Activated CD8-positive, alpha-beta T cell treated with anti-CD3 and anti-CD28 coated beads, Interleukin-2, amount 10 ng/mL, durations not matched to agents 7 days and 5 days (primary cell): Measurements from ENCODE around the gene FIGNL2. TPM values are rescaled to one million over a fixed set of nuclear protein-coding genes. Genes with fewer than 3 reads are reported as not detected.

Experiments
- ATAC-seq: fragments of 150-1000 bp; cut with Tn5 transposase; one replicate; pipeline ENCODE4 v1.10.0; 2021; ENCODE audit warnings: moderate library complexity
- CTCF ChIA-PET: fragments of 350-600 bp; sonication (Branson Sonifier 250); formaldehyde crosslinking; loops from one replicate; lab custom pipeline; 2021; ENCODE audit warnings: antibody characterized with exemption; lab: Charles Lee
- POLR2A ChIA-PET: fragments of 350-600 bp; sonication (Branson Sonifier 250); formaldehyde crosslinking; loops from one replicate; lab custom pipeline; 2021; ENCODE audit warnings: antibody characterized with exemption; lab: Charles Lee
- DNase-seq: peaks from one replicate; pipeline ENCODE4 v3.0.0-alpha.2; 2020
- H3K27ac Mint-ChIP-seq: one replicate; pipeline ENCODE4 v1.8.0; 2021; ENCODE audit warnings: mild to moderate bottlenecking, mixed read lengths
- H3K27me3 Mint-ChIP-seq: one replicate; pipeline ENCODE4 v1.8.0; 2021; ENCODE audit warnings: low read depth, mixed read lengths
- H3K36me3 Mint-ChIP-seq: one replicate; pipeline ENCODE4 v1.8.0; 2021; ENCODE audit warnings: low read depth, mixed read lengths
- H3K4me1 Mint-ChIP-seq: one replicate; pipeline ENCODE4 v1.8.0; 2021; ENCODE audit warnings: low read depth, mixed read lengths
- H3K4me3 Mint-ChIP-seq: one replicate; pipeline ENCODE4 v1.8.0; 2021; ENCODE audit warnings: mild to moderate bottlenecking, mixed read lengths
- H3K9me3 Mint-ChIP-seq: one replicate; pipeline ENCODE4 v1.8.0; 2022; ENCODE audit warnings: mixed read lengths; ENCODE audit not compliant: insufficient read depth
- total RNA-seq, 2 experiments: library from RNA; stranded (reverse); gene quantifications; one replicate each; pipeline ENCODE4 v1.2.3, GENCODE V29; 2021

The FIGNL2 gene
- total RNA-seq, 2 experiments from 2014 or later = 0.32 to 0.37 TPM

DNA sequence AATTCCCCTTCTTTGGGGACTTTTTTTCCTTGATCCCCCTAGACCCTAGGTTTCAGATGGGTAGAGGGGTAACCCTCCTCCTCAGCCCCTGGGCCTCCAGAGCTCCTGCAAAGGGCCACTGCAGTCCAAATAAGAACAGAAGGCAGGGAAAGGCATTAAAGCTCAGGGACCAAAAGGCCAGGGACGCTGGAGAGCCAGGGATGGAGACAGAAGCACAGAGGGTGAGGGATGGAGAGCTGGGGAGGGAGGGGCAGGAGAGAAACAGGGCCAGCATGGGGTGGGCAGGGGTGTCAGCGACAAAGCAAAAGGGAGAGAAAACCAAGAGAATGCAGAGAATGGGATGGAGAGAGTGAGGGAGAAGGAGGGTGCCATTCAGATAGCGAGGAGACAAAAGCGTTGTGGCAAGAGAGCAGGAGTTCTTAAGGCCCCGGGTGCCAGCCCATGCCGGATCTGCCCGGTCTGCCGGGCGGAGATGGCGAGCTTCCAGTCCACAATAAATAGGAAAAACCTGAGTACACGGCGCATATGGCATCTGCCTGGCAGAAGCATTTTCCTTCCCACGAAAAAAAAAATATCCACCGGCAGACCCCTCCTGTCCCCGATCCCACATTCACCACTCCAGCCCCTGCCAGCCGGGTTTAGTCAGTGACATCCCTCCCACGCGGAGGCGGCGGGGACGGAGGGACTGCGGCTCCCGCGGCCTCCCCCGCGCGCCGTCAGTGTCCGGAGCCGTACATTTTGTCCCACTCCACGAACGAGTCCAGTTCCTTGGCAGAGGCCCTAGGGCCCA is 28.6 kb downstream of the FIGNL2 start:
- ChIA-PET POLR2A (interaction anchor here (0.7 to 1.3 kb wide), 3 partner anchors 12 to 1056 kb away, joined by 3 to 7 read pairs (median 4); no protein-coding TSS in a partner anchor), CTCF (interaction anchor here (0.7 to 2.9 kb wide), 16 partner anchors 10 to 399 kb away, joined by 3 to 11 read pairs (median 4); partner anchors contain the start of gene SLC4A8)

DNA sequence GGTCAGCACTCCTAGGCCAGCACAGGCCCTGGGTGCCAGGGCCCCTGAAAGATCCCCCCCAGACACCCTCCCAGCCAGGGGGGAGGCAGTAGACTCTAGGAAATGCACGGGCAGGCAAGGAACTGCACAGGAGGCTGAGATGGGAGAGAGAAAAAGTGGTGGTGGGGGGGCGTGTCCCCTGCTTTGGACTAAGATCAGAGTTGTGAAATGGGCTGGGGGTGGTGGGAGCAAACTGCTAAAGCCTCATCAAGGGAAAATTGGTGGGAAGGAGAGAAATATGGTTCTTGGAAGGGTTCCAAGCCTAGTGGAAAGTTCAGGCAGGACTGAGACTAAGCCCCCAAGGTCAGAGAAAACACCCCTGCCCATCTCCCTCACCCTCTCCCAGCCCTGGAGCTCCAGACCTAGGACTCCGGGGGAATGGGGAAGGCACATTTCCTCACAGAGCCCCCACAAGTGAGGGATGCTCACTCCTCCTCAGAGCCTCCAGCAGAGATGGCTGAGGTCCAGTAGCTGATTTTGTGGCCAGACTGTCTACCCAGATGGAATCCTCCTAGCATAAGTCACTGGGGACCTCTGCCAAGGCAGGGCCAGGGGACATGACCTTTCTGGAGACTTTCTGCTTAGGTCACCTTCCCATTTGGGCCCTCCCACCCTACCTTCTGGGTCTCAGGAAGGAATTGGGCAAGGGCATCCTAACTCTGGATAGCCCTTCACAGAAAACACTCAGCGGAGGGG is 29.8 kb downstream of the FIGNL2 start:
- ChIA-PET POLR2A (no interaction called here), CTCF (interaction anchor here (1.2 to 2.9 kb wide), 3 partner anchors 163 to 395 kb away, joined by 4 to 10 read pairs (median 4); partner anchors contain the start of gene SLC4A8)
- Mint-ChIP-seq H3K4me1 (peaks cover 15% of the 10 kb centered on the region), H3K36me3 (no peaks in the 10 kb centered on the region), H3K27me3 (peaks cover 13% of the 10 kb centered on the region), H3K4me3 (no peak overlapping the region), H3K9me3 (no peaks in the 10 kb centered on the region), H3K27ac (no peak overlapping the region)
- no peak for ATAC-seq
- no peak for DNase-seq

More for the DNA sequence above, 28.6 kb downstream of the FIGNL2 start:
- DNase-seq (no peak), ATAC-seq (no peak)
- peak overlapping the region; percentile 66 for H3K27ac Mint-ChIP-seq
- H3K4me1 Mint-ChIP-seq = peaks cover 13% of the 10 kb centered on the region
- H3K27me3 Mint-ChIP-seq = peaks cover 12% of the 10 kb centered on the region
- no peaks in the 10 kb centered on the region for H3K9me3 Mint-ChIP-seq
- H3K36me3 Mint-ChIP-seq = no peaks in the 10 kb centered on the region
- peak overlapping the region; percentile 69 for H3K4me3 Mint-ChIP-seq

DNA sequence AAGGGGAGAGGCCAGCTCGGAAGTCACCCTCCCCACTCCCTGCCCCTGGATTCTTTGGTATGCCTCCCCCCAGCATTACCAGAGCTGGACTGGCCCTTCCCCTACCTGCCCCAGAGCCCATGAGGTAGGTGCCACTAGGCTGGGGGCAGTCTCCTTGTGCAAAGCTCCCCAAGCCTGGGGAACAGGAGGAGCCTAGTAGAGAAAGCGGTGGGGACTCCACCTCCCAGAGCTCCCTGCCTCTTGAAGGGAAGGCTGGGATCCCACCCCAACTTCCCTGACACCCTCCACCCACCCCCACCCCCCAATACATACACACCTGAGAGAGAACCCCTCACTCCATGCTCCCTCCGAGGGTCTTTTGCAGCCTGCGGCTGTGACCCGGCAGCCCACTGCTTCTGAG is 30.4 kb downstream of the FIGNL2 start:
- Mint-ChIP-seq H3K4me1 (peaks cover 15% of the 10 kb centered on the region), H3K27me3 (peaks cover 13% of the 10 kb centered on the region), H3K9me3 (no peaks in the 10 kb centered on the region), H3K27ac (no peak overlapping the region), H3K4me3 (no peak overlapping the region), H3K36me3 (no peaks in the 10 kb centered on the region)
- DNase-seq (no peak), ATAC-seq (no peak)
- ChIA-PET CTCF (interaction anchor here (1.3 to 1.8 kb wide), 2 partner anchors 224 to 397 kb away, joined by 4 to 5 read pairs; no protein-coding TSS in a partner anchor), POLR2A (no interaction called here)

DNA sequence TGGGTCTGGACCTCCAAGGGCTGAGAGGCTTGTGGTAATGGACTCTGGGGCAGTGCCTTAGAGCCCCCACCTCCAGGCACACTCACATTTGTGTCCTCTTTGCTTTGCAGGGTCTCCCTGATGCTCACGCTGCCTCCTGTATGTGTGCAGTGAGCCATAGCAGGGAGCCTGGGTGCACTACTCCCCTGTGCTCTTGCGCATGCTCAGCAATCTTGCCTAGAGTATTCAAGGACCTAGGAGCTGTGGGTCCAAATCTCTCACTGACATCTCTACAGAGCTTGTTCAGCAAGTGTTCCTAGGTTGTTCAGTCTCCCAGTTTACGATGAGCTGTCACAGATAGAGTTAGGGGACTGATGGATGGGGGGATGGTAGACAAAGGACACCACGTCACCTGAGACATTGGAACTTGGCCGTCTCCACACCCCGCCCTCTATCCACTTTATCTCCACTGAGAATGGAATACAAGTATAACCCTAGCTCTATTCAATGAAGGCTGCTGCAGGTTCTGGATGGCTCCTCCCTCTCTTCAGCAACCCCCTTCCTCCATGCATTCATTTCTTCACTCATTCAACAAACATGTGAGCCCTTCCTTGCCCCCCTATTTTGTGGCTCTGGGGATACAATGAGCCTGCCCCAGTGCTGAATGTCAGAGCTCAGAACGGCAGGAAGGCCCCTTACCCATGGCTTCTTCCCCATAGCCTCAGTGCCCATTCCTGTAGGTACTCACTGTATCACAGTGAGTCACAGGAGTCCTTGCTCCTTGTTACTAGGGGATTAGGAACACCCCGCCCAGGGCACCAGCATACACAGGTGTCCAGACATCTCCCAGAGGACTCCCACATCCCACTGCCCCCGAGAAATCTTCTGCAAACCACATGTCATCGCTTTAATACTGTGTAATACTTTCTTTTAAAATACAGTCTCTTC is 31.2 kb downstream of the FIGNL2 start:
- ATAC-seq = no peak
- H3K4me1 Mint-ChIP-seq = peaks cover 15% of the 10 kb centered on the region

DNA sequence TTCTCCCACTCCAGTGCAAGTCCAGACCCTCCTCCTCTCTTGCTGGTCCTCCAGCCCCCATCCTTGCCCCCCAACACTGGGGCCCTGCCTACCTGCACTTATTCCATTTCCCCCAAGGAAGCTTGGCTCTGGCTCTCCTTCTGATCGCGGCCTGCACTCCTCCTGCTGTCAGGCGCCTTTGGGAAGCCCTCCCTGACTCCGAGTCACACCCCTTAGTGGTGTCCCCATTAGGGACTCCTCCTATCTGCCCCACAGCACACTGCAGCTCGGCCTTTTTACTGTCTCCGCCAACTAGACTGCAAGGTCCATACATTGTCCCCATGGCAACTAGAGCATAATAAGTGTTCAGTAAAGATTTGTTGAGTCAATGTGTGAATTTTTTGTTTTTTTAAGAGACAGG is 32.9 kb downstream of the FIGNL2 start:
- no peak for ATAC-seq
- POLR2A ChIA-PET = no interaction called here
- Mint-ChIP-seq H3K36me3 (no peaks in the 10 kb centered on the region), H3K4me1 (peaks cover 15% of the 10 kb centered on the region), H3K27ac (no peak overlapping the region), H3K4me3 (peak overlapping the region; percentile 64), H3K9me3 (no peaks in the 10 kb centered on the region), H3K27me3 (peaks cover 13% of the 10 kb centered on the region)
- CTCF ChIA-PET = interaction anchor here (1.5 to 3.0 kb wide), 5 partner anchors 9 to 394 kb away, joined by 4 to 13 read pairs (median 5); no protein-coding TSS in a partner anchor
- DNase-seq = no peak

More for the DNA sequence above, 31.2 kb downstream of the FIGNL2 start:
- no peak for DNase-seq
- no peaks in the 10 kb centered on the region for H3K36me3 Mint-ChIP-seq
- H3K4me3 Mint-ChIP-seq = no peak overlapping the region
- H3K27ac Mint-ChIP-seq = no peak overlapping the region
- CTCF ChIA-PET = interaction anchor here (0.5 to 1.8 kb wide), 4 partner anchors 9 to 396 kb away, joined by 3 to 5 read pairs (median 4); no protein-coding TSS in a partner anchor
- POLR2A ChIA-PET = no interaction called here
- no peaks in the 10 kb centered on the region for H3K9me3 Mint-ChIP-seq
- peaks cover 13% of the 10 kb centered on the region for H3K27me3 Mint-ChIP-seq

DNA sequence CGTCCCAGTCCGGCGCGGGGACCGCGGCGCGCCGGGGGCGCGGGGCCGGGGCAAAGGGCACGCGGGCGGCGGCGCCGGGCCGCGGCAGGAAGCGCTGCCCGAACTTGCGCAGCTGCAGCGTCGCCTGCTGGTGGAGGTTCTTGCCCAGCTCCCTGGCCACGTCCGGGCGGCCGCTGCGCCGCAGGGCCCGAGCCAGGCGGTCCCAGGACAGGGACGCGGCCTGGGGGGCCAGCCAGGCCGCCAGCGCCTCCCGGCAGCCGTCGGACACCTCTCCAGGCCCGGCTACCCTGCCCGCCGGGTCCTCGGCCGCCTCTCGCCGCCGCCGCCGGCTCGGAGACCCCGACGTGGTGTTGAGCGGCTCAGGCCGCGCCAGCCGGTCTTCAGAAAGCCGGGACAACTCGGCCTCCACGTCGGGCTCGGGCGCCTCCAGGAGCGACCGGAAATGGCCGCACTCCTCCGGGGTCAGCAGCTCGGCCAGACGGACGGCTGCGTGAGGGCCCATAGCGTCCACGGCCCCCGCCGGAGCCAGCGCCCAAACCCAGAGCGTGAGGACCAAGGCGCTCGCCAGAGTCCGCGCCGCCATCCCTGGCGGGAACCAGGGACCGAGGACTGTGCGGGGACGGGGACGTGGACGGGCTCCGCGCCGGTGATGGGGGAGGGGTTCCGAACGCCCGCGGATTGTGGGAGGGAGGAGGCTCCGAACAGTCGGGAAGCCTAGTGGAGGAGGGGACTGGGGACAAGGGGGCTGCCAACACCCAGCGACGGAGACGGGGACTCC is 34.0 kb downstream of the FIGNL2 start:
- H3K4me1 Mint-ChIP-seq = peaks cover 9% of the 10 kb centered on the region
- H3K4me3 Mint-ChIP-seq = peak overlapping the region; percentile 64
- H3K9me3 Mint-ChIP-seq = no peaks in the 10 kb centered on the region
- peaks cover 13% of the 10 kb centered on the region for H3K27me3 Mint-ChIP-seq
- H3K27ac Mint-ChIP-seq = no peak overlapping the region
- H3K36me3 Mint-ChIP-seq = no peaks in the 10 kb centered on the region
- ChIA-PET CTCF (interaction anchor here (1.0 to 3.0 kb wide), 12 partner anchors 10 to 395 kb away, joined by 3 to 13 read pairs (median 4); no protein-coding TSS in a partner anchor), POLR2A (no interaction called here)
- ATAC-seq (peak; percentile 93), DNase-seq (peak; percentile 76)

DNA sequence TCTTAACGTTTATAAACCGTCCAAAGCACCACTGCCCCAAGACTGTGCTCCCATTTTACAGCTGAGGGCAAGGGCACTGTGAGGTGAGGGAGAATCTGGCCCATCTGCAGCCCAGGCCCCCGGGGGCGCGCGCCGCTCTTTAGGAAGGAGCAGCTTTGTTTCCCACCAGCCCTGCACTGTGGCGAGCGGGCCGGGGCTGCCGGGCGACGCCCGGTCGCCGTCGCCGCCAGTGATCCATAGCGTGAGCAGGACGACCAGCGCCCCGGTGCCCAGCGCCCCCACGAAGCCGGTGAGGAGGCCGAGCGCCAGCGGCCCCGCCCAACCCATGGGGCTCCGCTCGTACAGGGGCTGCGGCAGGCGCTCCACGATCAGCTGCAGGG is 34.6 kb downstream of the FIGNL2 start:
- POLR2A ChIA-PET = no interaction called here
- CTCF ChIA-PET = interaction anchor here (0.9 to 3.0 kb wide), 14 partner anchors 10 to 395 kb away, joined by 3 to 13 read pairs (median 4); no protein-coding TSS in a partner anchor
- no peak overlapping the region for H3K4me3 Mint-ChIP-seq
- no peaks in the 10 kb centered on the region for H3K9me3 Mint-ChIP-seq
- peaks cover 13% of the 10 kb centered on the region for H3K27me3 Mint-ChIP-seq
- DNase-seq (no peak), ATAC-seq (no peak)
- no peaks in the 10 kb centered on the region for H3K36me3 Mint-ChIP-seq
- H3K4me1 Mint-ChIP-seq = peaks cover 8% of the 10 kb centered on the region
- no peak overlapping the region for H3K27ac Mint-ChIP-seq

DNA sequence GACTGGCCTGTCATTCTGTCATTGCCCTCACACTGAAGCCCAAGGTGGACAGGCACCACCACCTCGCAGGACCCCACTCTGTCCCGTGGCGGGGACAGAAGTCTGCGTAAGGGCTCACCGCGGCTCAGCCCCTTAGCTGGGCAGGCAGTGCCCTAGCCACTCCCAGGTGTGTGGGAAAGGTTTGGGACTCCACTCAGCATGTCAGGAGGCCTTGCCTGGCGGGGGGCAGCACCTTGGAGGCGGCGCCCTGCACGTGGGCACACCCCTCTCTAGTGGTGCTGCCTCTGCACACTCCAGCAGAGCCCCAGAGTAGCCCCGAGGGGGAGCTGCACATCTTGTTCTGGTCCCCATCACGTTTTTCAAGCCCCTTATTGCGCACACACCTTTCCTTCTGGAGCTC is 35.6 kb downstream of the FIGNL2 start:
- H3K4me1 Mint-ChIP-seq = peaks cover 8% of the 10 kb centered on the region
- H3K9me3 Mint-ChIP-seq = no peaks in the 10 kb centered on the region

DNA sequence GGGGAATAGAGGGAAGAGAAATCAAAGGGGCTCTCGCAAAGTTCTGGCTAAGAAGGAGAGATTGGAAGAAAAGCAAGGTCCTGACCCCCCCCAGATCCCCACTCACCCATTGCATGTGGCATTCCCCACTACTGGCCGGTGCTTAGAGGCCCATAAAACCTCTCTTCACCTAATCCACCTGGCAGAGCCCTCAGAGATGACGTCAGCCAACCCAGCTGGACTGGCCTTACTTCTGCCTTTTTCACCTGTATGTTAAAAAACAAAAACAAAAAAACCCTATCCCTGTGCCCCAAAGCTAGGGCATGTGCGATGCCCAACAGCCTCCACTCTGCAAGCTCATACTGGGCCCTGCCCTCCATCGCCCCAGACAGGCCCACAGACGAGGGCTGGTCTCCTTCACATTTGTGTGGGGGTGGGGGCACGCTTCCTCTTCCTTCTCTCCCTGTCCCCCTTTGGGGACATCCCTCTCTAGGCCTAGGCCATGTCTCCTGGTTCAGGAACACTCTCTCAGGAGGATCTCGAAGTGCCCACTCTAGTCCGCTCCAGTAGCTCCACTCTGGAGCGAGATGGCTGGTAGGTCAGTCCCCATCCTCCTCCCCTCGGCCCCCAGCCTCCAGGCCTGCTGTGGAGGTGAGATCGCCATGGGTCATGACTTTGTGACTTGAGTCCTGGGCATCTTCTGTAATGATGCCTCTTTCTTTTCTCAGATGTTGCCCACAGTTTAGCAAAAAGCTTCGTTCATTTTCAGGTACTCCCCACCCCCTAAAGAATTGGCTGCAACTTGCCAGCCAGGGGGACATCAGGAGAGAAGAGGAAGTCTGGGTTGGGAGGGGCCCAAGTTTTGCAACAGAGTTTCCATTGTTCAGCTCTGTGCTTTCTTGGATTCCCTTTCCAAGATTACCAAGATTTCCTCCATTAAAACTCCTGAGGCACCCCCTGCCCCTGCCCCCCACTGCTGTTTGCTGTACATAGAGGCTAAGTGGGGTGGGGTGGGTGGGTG is 37.0 kb downstream of the FIGNL2 start:
- H3K27me3 Mint-ChIP-seq = peaks cover 13% of the 10 kb centered on the region
- CTCF ChIA-PET = no interaction called here
- H3K4me1 Mint-ChIP-seq = peaks cover 8% of the 10 kb centered on the region
- POLR2A ChIA-PET = no interaction called here
- H3K4me3 Mint-ChIP-seq = no peak overlapping the region
- DNase-seq (no peak), ATAC-seq (no peak)
- H3K9me3 Mint-ChIP-seq = no peaks in the 10 kb centered on the region
- no peak overlapping the region for H3K27ac Mint-ChIP-seq
- H3K36me3 Mint-ChIP-seq = no peaks in the 10 kb centered on the region

More for the DNA sequence above, 35.6 kb downstream of the FIGNL2 start:
- no peak for ATAC-seq
- CTCF ChIA-PET = interaction anchor here (0.7 to 3.0 kb wide), 8 partner anchors 11 to 393 kb away, joined by 3 to 13 read pairs (median 4); no protein-coding TSS in a partner anchor
- POLR2A ChIA-PET = no interaction called here
- Mint-ChIP-seq H3K27ac (no peak overlapping the region), H3K4me3 (no peak overlapping the region), H3K27me3 (peaks cover 13% of the 10 kb centered on the region), H3K36me3 (no peaks in the 10 kb centered on the region)
- no peak for DNase-seq
